Suppressor macrophage (primary cell): ENCODE results near the gene UVSSA.

Experiments
- DNase-seq, 4 experiments: peaks; one replicate each; pipeline ENCODE4 v3.0.0-alpha.2; 2020 to 2022

The UVSSA gene

GRCh38 chr4:1350169-1350520 lies 3.1 kb downstream of the UVSSA start:
- DNase-seq, result no peak

DNA sequence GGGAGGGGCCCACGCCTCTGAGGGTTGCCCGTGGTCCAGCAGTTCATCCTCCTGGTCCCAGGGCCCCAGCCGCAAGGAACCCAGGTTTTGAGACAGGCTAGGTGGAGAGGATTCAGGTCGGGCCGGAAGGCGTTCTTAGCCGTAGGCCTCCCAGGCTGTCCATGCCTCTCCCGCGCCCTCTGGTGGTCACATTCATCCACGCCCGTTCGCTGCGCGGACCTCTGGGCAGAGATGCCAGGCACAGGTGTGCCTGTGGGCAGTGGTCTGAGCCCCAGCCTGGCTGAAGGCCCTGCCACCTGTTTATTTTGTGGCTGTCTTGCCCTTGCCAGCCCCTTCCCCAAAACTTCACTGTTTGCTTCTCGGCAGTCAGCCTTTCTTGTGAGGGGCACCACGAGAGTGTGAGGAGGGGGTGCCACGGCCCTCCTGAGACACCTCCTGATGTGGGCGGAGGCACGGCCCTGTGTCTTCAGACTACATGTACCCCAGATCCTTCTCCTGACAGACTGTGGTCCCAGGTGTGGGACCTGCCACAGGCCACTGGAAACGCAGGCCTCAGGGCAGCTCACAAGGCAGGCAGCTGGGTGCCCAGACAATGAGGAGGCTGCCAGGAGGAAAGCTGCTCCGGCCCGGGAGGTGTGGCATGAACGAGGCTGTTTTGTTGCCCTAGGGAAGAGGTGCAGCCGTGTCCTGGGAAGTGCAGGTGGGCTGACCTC lies 5.0 kb downstream of the UVSSA start:
- peak; percentile 81 to 90 (median 90) for DNase-seq

DNA sequence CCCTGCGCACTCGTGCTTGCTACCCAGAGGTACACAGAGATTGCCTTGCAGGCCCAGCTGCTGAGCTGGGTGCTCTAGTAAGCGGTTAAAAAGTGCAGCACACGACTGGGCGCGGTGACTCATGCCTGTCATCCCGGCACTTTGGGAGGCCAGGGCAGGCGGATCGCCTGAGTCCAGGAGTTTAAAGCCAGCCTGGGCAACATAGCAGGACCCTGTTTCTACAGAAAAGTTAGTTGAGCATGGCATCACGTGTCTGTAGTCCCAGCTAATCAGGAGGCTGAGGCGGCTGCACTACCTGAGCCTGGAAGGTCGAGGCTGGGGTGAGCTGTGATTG lies 5.5 kb downstream of the UVSSA start:
- no peak for DNase-seq

- DNase-seq, result no peak
Measured at GRCh38 chr4:1353186-1354055, 6.4 kb downstream of the UVSSA start.

DNA sequence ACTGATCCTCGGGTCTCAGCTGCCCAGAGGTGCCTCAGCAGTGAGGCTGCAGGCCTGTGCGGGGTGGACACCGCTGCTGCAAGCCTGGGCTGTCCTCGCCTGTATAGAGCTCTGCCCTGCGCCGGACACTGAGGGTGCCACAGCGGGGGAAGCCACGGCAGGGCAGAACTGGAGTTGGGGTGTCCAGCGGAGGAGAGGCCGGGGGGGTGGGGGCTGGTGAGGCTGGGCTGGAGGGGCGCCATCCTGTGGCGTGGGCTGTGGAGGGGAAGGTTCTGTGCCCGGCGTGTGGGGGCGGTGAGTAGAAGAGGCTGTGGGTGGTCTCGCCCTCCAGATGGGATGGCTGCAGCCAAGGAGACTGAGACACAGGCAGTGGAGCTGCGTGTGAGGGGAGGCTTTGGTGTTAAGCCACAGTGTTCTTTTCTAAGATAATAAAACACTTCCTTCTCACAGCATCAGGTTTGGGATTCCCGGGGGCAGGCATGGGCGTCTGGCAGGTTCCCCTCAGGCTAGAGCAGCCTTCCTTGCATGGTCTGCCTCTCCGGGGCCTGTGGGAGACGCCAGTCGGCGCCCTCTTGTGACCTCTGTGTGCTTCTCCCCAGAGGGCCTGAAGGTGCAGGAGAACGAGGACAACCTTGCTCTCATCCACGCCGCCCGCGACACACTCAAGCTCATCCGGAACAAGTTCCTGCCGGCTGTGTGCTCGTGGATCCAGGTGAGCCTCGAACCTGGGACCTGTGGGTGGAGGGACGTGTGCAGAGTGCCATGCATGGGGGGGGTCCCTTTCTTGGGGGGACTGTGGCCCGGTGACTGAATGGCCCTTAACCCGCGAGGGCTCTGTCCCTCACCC lies 7.4 kb downstream of the UVSSA start:
- no peak for DNase-seq

- DNase-seq, result no peak
Measured at GRCh38 chr4:1354983-1355275, 7.9 kb downstream of the UVSSA start.

DNA sequence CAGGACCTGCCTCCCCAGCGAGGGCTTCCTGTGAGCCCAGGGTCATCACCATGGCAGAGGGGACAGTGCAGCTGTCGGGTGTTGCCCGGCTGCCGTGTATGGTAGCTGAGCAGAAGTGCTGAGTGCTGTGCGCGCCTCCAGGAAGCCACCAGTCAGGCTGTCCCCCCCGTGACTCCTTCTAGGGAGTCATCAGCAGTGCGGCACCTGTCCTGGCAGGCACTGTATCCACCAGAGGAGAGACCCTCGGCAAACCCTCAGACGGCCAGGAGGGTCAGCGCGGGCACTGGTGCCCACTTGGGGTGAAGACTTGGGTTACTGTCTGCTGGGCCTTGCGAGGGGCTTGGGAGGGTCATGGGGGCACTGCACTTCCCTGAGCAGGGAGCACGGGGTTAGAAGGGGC lies 8.4 kb downstream of the UVSSA start:
- DNase-seq, result no peak

DNA sequence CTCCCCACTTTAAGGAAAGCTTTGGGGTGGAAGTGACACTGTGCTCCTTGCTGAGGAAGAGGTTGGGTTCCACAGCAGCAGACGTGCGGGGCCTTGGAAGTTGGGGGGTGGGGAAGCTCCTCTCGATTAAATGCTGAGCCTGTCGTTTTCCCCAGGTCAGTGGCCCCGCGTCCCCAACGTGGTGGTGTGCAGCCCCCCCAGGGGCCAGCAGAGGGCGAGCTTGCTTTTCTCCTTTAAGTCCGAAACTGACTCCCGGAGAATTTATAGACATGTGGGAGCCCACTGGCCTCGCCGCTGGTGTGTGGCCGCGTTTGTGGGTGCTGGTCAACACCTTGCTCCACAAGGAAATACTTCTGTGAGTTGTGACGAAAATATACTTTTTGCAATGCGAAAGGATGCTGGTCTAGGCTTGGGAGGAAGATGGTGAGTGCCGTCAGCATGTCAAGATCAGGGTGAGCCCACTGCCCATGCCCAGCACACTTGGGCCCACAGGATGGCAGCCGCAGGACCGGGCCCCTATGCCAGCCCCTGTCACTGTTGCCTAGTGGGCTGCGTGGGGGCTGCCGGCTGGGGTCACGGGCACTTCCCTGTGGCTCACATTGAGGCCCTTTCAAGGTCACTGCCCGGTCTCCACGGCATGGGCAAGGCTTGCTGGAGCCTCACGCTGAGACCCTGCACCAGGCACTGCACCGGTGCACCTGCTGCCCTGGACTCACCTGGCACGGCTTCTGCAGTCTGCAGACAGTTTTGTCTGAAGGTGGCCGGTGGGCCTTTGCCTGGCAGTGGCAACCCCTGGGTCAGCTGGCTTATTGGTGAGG lies 9.4 kb downstream of the UVSSA start:
- DNase-seq, result peak; percentile 61 to 80 (median 70)

DNA sequence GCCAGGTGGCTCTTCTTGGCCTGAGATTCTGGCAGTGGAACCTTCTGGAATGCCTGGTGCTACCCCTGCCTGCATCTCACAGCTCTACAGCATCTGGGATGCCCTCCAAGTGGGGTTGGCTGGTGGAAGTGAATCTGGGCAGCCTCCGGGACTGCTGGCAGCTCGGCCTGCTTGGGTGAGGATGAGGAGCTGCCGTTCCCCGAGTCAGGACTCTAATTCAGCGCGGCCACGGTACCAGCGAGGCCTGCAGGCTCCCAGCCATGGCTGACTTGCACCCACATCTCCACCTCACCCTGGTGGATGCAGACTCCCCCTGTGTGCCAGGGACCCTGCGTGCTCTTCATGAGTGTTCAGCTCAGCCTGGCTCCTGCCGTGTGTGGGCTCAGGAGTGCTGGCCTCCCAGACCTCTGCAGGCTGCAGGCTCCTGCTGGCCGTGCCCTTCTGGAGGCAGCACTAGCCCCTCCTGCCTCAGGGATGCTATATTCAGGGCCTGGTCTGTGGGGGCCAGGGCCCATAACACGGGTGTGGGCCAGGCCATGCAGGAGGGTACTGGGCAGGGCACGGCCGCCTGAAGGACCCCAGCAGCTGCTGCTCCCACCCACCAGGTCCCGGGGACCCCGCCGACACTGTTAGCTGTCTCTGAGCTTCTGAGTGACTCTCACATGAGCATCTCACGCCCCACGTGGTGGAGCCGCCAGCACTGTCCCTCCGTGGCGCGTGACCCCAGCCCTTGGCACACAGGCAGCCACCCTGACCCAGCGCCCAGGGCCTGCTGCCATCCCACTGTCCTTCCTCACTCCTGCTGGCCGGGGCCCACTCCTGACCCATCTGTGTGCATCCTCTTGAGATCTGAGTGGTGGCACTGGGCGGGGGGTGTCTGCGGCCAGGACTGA lies 10.6 kb downstream of the UVSSA start:
- no peak for DNase-seq

DNA sequence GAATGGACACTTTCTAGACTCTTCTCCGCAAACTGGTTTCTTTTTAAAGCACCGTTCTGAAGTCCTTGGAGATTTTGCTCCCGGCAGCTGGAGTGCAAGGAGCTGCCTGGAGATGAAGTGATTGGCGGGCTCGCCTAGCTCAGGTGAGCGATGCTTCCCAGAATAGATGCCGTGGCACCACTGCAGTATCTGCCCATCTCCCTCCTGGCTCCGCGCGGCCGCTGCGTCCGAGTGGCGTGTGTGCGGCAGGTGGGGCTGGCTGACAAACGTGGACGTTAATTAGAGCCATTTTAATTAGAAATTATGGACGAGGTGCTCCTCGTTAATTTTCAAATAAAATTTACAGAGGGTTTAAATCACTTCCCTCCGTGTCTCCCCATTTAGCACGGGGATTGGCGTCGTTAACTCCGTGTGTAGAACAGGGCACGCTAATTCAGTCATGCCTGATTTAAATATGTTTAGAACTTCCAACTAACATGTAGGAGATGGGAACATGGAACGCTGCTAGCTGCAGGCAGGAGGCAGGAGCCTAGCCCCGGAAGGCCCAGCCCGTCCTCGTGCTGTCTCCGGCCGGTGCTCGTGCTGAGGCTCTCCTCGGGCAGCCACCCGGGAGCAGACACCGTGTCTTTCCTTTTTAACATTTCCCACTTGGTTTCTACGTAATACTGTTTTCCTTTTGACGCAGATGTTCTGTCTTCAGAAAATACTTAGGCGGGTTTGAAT lies 11.6 kb downstream of the UVSSA start:
- no peak for DNase-seq

GRCh38 chr4:1359144-1359501 lies 12.1 kb downstream of the UVSSA start:
- DNase-seq, result no peak

DNA sequence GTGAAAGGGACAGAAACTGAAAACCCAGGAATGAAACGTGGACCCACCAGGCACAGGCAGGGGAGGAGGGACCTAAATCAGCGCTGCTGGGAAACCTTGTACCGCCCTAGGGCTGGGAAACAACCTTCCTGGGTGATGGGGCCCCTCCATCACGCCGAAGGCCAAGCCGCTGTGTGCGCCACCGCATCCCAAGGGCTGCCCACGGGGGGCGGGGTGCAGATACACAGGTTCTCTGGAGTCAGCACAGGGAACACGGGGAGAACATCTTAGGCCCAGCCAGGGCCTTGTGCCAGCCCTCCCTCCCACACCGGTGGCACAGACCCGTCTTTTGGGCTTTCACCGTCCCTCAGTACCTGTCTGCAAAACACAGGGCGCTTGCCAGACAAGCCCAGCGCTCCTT lies 13.0 kb downstream of the UVSSA start:
- no peak for DNase-seq

GRCh38 chr4:1360423-1361283 lies 13.6 kb downstream of the UVSSA start:
- no peak for DNase-seq

GRCh38 chr4:1361431-1361830 lies 14.4 kb downstream of the UVSSA start:
- no peak for DNase-seq

DNA sequence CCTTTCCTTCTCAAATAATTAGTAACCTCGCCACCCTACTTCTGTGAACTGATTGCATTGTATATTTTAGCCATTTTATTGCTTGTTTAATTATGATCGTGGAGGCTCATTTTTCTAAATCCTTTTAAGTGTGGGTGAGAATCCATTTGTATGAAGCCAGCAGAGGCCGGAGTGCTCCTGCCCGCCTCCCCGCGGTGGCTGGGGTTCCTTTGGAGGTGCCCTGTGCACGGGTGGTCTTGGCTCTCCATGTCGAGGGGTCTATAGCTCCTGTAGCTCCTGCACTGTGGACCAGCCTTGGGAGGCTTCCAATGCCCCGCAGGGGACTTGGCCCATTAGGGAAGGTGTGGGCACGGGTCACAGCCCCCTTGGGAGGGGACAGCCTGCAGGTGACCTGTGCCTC lies 15.0 kb downstream of the UVSSA start:
- no peak for DNase-seq

DNA sequence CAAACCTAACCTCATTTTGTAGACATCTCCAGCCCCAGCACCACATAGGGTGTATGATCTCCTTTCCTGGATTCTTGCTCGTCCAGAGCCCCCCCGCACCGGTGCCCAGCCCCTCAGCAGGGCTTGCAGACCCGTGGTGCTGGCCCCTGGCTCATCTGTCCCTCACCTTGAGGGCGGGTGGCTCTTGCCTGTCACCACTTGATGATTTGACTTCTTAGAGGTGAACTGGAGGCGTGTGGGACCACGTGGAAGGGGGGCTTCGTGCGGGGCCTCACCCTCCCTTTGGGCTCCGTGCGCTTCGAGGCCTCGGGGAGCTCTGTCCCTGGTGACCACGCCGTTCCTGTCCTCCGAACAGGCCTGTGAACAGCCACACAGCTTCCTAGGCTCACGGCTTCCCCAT lies 15.5 kb downstream of the UVSSA start:
- no peak for DNase-seq

DNA sequence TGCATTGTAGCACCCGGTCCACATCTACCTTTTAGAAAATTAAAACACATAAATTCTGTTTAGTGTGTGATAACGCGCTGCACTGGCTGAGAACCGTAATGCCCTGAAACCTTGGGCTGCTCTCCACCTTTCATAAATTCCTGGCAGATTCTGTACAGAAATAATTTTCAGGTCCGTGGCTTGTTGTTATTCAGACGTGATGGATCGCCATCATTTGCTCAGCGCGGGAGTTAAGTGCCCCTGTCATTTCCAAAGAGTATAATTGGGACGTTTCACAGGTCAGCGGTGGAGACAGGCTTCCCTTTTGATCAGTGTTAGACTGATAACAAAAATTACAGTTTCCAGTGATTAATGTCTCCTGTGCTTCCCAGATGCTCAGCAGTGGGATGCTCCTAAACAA lies 16.5 kb downstream of the UVSSA start:
- DNase-seq, result no peak

GRCh38 chr4:1364217-1364616 lies 17.2 kb downstream of the UVSSA start:
- DNase-seq, result no peak

DNA sequence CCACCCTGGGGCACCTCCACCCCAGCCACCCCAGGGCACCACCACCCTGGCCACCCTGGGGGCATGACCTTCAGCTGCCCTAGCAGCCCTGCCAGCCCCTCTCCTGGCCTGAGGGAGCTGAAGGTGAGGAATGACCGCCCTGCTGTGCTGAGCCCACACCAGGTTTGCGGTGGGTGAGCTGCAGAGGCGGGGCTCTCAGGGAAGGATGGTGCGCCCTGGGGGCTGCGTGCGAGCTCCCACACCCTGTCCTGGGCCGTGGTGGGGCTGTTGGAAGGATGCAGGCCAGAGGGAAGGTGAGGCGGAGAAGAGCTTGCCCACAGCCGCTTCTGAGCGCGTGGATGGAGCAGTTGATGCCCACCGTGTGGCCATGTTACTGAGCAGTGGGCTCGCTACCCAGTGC lies 17.7 kb downstream of the UVSSA start:
- no peak for DNase-seq
